Astrocyte (in vitro differentiated cells and primary cell): ENCODE results near the gene CTTN. TPM values are rescaled to one million over a fixed set of nuclear protein-coding genes. Genes with fewer than 3 reads are reported as not detected.

Source experiments
- DNase-seq: peaks from one replicate; pipeline ENCODE4 v3.0.0-alpha.2; 2010; ENCODE audit warnings: low read depth
- FAIRE-seq: peaks from 2 replicates; lab custom pipeline; 2011; peaks lifted over from hg19 to GRCh38; lab: Jason Lieb, UNC
- H2AFZ ChIP-seq: 2 replicates; pipeline ENCODE4 v1.6.0; 2012; ENCODE audit warnings: low read depth, low read length, inconsistent platforms
- H3K27ac ChIP-seq: 2 replicates; pipeline ENCODE4 v1.5.1; 2011; ENCODE audit warnings: low read depth, low read length, inconsistent platforms
- H3K27me3 ChIP-seq: 2 replicates; pipeline ENCODE4 v1.6.0; 2011; ENCODE audit warnings: low read length, inconsistent platforms; ENCODE audit not compliant: insufficient read depth
- H3K36me3 ChIP-seq: 2 replicates; pipeline ENCODE4 v1.5.1; 2011; ENCODE audit warnings: low read length, inconsistent platforms; ENCODE audit not compliant: insufficient read depth
- H3K4me1 ChIP-seq: 2 replicates; pipeline ENCODE4 v1.5.1; 2011; ENCODE audit warnings: low read length, inconsistent platforms; ENCODE audit not compliant: insufficient read depth
- H3K4me2 ChIP-seq: 2 replicates; pipeline ENCODE4 v1.6.0; 2012; ENCODE audit warnings: low read length, inconsistent platforms
- H3K4me3 ChIP-seq: 2 replicates; pipeline ENCODE4 v1.5.1; 2011; ENCODE audit warnings: low read depth, mild to moderate bottlenecking, low read length, inconsistent platforms; ENCODE audit not compliant: insufficient read depth
- H3K79me2 ChIP-seq: 2 replicates; pipeline ENCODE4 v1.6.0; 2012; ENCODE audit warnings: mild to moderate bottlenecking, low read length, inconsistent platforms; ENCODE audit not compliant: insufficient read depth
- H3K9ac ChIP-seq: 2 replicates; pipeline ENCODE4 v1.6.0; 2012; ENCODE audit warnings: mild to moderate bottlenecking, low read length, inconsistent platforms
- H3K9me3 ChIP-seq: 2 replicates; pipeline ENCODE4 v1.5.1; 2012; ENCODE audit warnings: low read depth, mild to moderate bottlenecking, low read length, inconsistent platforms; ENCODE audit not compliant: insufficient read depth
- H4K20me1 ChIP-seq: 2 replicates; pipeline ENCODE4 v1.6.0; 2012; ENCODE audit warnings: low read length, inconsistent platforms; ENCODE audit not compliant: insufficient read depth
- H3K27ac Mint-ChIP-seq: one replicate; pipeline ENCODE4 v1.8.0; 2021; ENCODE audit warnings: mild to moderate bottlenecking, mixed read lengths; ENCODE audit not compliant: unreplicated experiment
- H3K27me3 Mint-ChIP-seq: one replicate; pipeline ENCODE4 v1.8.0; 2021; ENCODE audit warnings: low read depth, mixed read lengths; ENCODE audit not compliant: unreplicated experiment
- H3K36me3 Mint-ChIP-seq: one replicate; pipeline ENCODE4 v1.8.0; 2021; ENCODE audit warnings: low read depth, mixed read lengths; ENCODE audit not compliant: unreplicated experiment
- H3K4me1 Mint-ChIP-seq: one replicate; pipeline ENCODE4 v1.8.0; 2021; ENCODE audit warnings: low read depth, mixed read lengths; ENCODE audit not compliant: unreplicated experiment
- H3K4me3 Mint-ChIP-seq: one replicate; pipeline ENCODE4 v1.8.0; 2021; ENCODE audit warnings: mild to moderate bottlenecking, moderate library complexity, mixed read lengths; ENCODE audit not compliant: unreplicated experiment
- H3K9me3 Mint-ChIP-seq: one replicate; pipeline ENCODE4 v1.8.0; 2021; ENCODE audit warnings: mild to moderate bottlenecking, mixed read lengths; ENCODE audit not compliant: unreplicated experiment
- EZH2 ChIP-seq: IDR thresholded peaks from 2 replicates; pipeline ENCODE4 v1.6.1; 2012; ENCODE audit warnings: mild to moderate bottlenecking, low read length, inconsistent platforms; ENCODE audit not compliant: insufficient read depth
- total RNA-seq: library from RNA; stranded (reverse); gene quantifications from 2 replicates; pipeline ENCODE4 v1.2.1, GENCODE V29; 2021
- TF ChIP-seq, protein P1 (sequence below): IDR thresholded peaks from 2 replicates; pipeline ENCODE4 v1.5.1; 2011; ENCODE audit warnings: low read depth, mild to moderate bottlenecking, inconsistent platforms, low read length, moderate library complexity; ENCODE audit not compliant: insufficient read depth

The CTTN gene
- total RNA-seq, 1 donor from 2014 or later, result 344 TPM

DNA sequence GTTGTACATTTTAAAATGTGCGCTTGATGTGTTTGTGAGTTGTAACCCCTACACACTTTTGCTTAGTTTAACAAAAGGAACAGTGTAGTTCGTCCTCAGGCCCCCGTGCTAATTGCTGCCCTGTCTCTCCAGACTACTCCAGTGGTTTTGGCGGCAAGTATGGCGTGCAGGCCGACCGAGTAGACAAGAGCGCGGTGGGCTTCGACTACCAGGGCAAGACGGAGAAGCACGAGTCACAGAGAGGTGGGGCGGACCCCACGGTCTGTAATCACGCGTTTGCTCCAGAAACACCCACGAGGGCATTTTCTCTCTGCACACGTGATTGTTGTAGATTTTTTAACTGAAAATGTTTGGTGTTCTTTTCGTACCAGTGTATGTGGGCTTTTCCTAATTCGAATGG, 18.6 kb downstream of the CTTN start:
- no peak overlapping the region for H3K9ac ChIP-seq
- FAIRE-seq (no peak), DNase-seq (no peak)
- peaks cover 74% of the 10 kb centered on the region for H4K20me1 ChIP-seq
- no peak overlapping the region for H2AFZ ChIP-seq
- Mint-ChIP-seq H3K27ac (no peak overlapping the region), H3K27me3 (no peaks in the 10 kb centered on the region), H3K36me3 (peaks cover 51% of the 10 kb centered on the region), H3K4me1 (peaks cover 29% of the 10 kb centered on the region), H3K9me3 (no peaks in the 10 kb centered on the region), H3K4me3 (no peak overlapping the region)
- peaks cover 64% of the 10 kb centered on the region for H3K36me3 ChIP-seq
- H3K79me2 ChIP-seq, result peaks cover 38% of the 10 kb centered on the region
- TF ChIP-seq, protein P1, sequence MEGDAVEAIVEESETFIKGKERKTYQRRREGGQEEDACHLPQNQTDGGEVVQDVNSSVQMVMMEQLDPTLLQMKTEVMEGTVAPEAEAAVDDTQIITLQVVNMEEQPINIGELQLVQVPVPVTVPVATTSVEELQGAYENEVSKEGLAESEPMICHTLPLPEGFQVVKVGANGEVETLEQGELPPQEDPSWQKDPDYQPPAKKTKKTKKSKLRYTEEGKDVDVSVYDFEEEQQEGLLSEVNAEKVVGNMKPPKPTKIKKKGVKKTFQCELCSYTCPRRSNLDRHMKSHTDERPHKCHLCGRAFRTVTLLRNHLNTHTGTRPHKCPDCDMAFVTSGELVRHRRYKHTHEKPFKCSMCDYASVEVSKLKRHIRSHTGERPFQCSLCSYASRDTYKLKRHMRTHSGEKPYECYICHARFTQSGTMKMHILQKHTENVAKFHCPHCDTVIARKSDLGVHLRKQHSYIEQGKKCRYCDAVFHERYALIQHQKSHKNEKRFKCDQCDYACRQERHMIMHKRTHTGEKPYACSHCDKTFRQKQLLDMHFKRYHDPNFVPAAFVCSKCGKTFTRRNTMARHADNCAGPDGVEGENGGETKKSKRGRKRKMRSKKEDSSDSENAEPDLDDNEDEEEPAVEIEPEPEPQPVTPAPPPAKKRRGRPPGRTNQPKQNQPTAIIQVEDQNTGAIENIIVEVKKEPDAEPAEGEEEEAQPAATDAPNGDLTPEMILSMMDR, result no peak
- no peak for TF ChIP-seq EZH2
- H3K27me3 ChIP-seq, result no peaks in the 10 kb centered on the region
- H3K4me1 ChIP-seq, result peaks cover 33% of the 10 kb centered on the region
- no peak overlapping the region for H3K4me3 ChIP-seq
- no peak overlapping the region for H3K4me2 ChIP-seq
- no peaks in the 10 kb centered on the region for H3K9me3 ChIP-seq
- H3K27ac ChIP-seq, result no peak overlapping the region

- TF ChIP-seq, protein P1, result no peak
- no peak for TF ChIP-seq EZH2
- no peaks in the 10 kb centered on the region for H3K9me3 Mint-ChIP-seq
- Histone ChIP-seq H3K4me1 (peaks cover 33% of the 10 kb centered on the region), H4K20me1 (peaks cover 74% of the 10 kb centered on the region), H3K4me2 (no peak overlapping the region), H3K27me3 (no peaks in the 10 kb centered on the region), H3K9me3 (no peaks in the 10 kb centered on the region), H3K79me2 (peaks cover 35% of the 10 kb centered on the region), H3K27ac (no peak overlapping the region), H2AFZ (no peak overlapping the region), H3K9ac (no peak overlapping the region), H3K36me3 (peaks cover 63% of the 10 kb centered on the region), H3K4me3 (no peak overlapping the region)
- no peak overlapping the region for H3K4me3 Mint-ChIP-seq
- peaks cover 52% of the 10 kb centered on the region for H3K36me3 Mint-ChIP-seq
- H3K27ac Mint-ChIP-seq, result no peak overlapping the region
- FAIRE-seq, result no peak
- peaks cover 29% of the 10 kb centered on the region for H3K4me1 Mint-ChIP-seq
- H3K27me3 Mint-ChIP-seq, result no peaks in the 10 kb centered on the region
- DNase-seq, result no peak
Measured at GRCh38 chr11:70418130-70418529, 19.8 kb downstream of the CTTN start.

DNA sequence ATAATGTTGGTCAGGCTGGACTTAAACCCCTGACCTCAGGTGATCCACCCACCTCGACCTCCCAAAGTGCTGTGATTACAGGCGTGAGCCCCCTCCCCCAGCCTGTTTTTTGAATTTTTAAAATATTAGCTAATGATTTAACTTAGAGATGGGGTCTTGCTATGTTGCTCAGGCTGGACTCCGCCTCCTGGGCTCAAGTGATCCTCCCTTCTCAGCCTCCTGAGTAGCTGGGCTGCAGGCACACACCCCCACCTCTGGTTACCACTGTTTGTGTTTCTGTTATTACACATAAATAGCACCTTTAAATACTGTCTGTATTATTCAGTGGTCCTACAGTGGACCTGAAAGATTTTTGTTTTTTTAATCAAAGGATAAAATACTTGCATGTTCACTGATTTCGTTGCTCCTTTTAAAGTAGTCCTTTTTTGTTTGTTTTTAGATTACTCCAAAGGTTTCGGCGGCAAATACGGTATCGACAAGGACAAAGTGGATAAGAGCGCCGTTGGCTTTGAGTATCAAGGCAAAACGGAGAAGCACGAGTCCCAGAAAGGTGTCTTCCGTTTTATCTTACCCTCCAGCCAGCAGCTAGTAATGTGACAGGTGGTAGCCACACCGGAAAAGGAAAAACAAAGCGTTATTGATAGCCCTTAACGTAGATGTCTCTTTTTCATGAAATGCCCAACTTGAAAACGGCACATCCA, 21.1 kb downstream of the CTTN start:
- H3K36me3 ChIP-seq, result peaks cover 56% of the 10 kb centered on the region
- H3K4me3 ChIP-seq, result no peak overlapping the region
- FAIRE-seq, result no peak
- H3K27me3 Mint-ChIP-seq, result no peaks in the 10 kb centered on the region
- H3K9ac ChIP-seq, result peak overlapping the region; percentile 48
- H3K4me1 Mint-ChIP-seq, result peaks cover 36% of the 10 kb centered on the region
- no peaks in the 10 kb centered on the region for H3K9me3 Mint-ChIP-seq
- H3K27ac Mint-ChIP-seq, result peak overlapping the region; percentile 67
- no peak for DNase-seq
- peaks cover 38% of the 10 kb centered on the region for H3K4me1 ChIP-seq
- H2AFZ ChIP-seq, result no peak overlapping the region
- H3K27ac ChIP-seq, result peak overlapping the region; percentile 81
- no peaks in the 10 kb centered on the region for H3K27me3 ChIP-seq
- H3K4me2 ChIP-seq, result no peak overlapping the region
- TF ChIP-seq, protein P1, result no peak
- no peak for TF ChIP-seq EZH2
- H3K9me3 ChIP-seq, result no peaks in the 10 kb centered on the region
- H4K20me1 ChIP-seq, result peaks cover 77% of the 10 kb centered on the region
- H3K4me3 Mint-ChIP-seq, result no peak overlapping the region
- peaks cover 33% of the 10 kb centered on the region for H3K79me2 ChIP-seq
- peaks cover 61% of the 10 kb centered on the region for H3K36me3 Mint-ChIP-seq
